ENCODE data around the gene CEP57.
A peak's percentile ranks its signal among the peaks of the same experiment; 100 is the strongest.

The CEP57 gene

GRCh38 chr11:95790123-95790932 lies at the start of gene CEP57:
Gene CEP57 (plus strand): TSS chr11:95790498. CDS start chr11:95790699, 201 bp downstream.
- DNase-seq (ENCODE audit: low read depth in 1 of 2, low spot score in 1 of 2): peak; percentile 79 to 80

GRCh38 chr11:95750101-95750500 lies 40.2 kb upstream of the CEP57 start:
- no peak for DNase-seq (ENCODE audit: low read depth in 1 of 2, low spot score in 1 of 2)

- DNase-seq (ENCODE audit: low read depth in 1 of 2, low spot score in 1 of 2): no peak
Measured at GRCh38 chr11:95751515-95751914, 38.8 kb upstream of the CEP57 start.

- no peak for DNase-seq (ENCODE audit: low read depth in 1 of 2, low spot score in 1 of 2)
Measured at GRCh38 chr11:95760941-95761340, 29.4 kb upstream of the CEP57 start.

- DNase-seq (ENCODE audit: low read depth in 1 of 2, low spot score in 1 of 2): no peak
Measured at GRCh38 chr11:95762534-95762933, 27.8 kb upstream of the CEP57 start.

GRCh38 chr11:95764267-95764898 lies 25.9 kb upstream of the CEP57 start:
- DNase-seq (ENCODE audit: low read depth in 1 of 2, low spot score in 1 of 2): no peak

GRCh38 chr11:95766701-95767100 lies 23.6 kb upstream of the CEP57 start:
- DNase-seq (ENCODE audit: low read depth in 1 of 2, low spot score in 1 of 2): no peak

GRCh38 chr11:95767498-95767897 lies 22.8 kb upstream of the CEP57 start:
- DNase-seq (ENCODE audit: low read depth in 1 of 2, low spot score in 1 of 2): no peak

- no peak for DNase-seq (ENCODE audit: low read depth in 1 of 2, low spot score in 1 of 2)
Measured at GRCh38 chr11:95768521-95768920, 21.8 kb upstream of the CEP57 start.

GRCh38 chr11:95776859-95777258 lies 13.4 kb upstream of the CEP57 start:
- no peak for DNase-seq (ENCODE audit: low read depth in 1 of 2, low spot score in 1 of 2)

- DNase-seq (ENCODE audit: low read depth in 1 of 2, low spot score in 1 of 2): no peak
Measured at GRCh38 chr11:95778699-95779098, 11.6 kb upstream of the CEP57 start.

- no peak for DNase-seq (ENCODE audit: low read depth in 1 of 2, low spot score in 1 of 2)
Measured at GRCh38 chr11:95780544-95780943, 9.8 kb upstream of the CEP57 start.

- peak in 1 of 2 donors; percentile 1 for DNase-seq (ENCODE audit: low read depth in 1 of 2, low spot score in 1 of 2)
Measured at GRCh38 chr11:95788921-95789505, 1.3 kb upstream of the CEP57 start.

GRCh38 chr11:95789506-95790122 lies 684 bp upstream of the CEP57 start, which contains the start of gene FAM76B:
Gene FAM76B (minus strand): TSS chr11:95789782. CDS start chr11:95789478, 304 bp downstream.
- peak; percentile 86 to 90 for DNase-seq (ENCODE audit: low read depth in 1 of 2, low spot score in 1 of 2)

- DNase-seq (ENCODE audit: low read depth in 1 of 2, low spot score in 1 of 2): no peak
Measured at GRCh38 chr11:95790933-95791708, 823 bp downstream of the CEP57 start.

- no peak for DNase-seq (ENCODE audit: low read depth in 1 of 2, low spot score in 1 of 2)
Measured at GRCh38 chr11:95791709-95792033, 1.4 kb downstream of the CEP57 start.

GRCh38 chr11:95792200-95792599 lies 1.9 kb downstream of the CEP57 start:
- DNase-seq (ENCODE audit: low read depth in 1 of 2, low spot score in 1 of 2): no peak

GRCh38 chr11:95792700-95793099 lies 2.4 kb downstream of the CEP57 start:
- DNase-seq (ENCODE audit: low read depth in 1 of 2, low spot score in 1 of 2): no peak

- DNase-seq (ENCODE audit: low read depth in 1 of 2, low spot score in 1 of 2): no peak
Measured at GRCh38 chr11:95793116-95793515, 2.8 kb downstream of the CEP57 start.

GRCh38 chr11:95794086-95794485 lies 3.8 kb downstream of the CEP57 start:
- DNase-seq (ENCODE audit: low read depth in 1 of 2, low spot score in 1 of 2): no peak

All from stimulated activated CD4-positive, alpha-beta T cell treated with anti-CD3 and anti-CD28 coated beads, Interleukin-15, amount 100 ng/mL, for 1 hour (primary cell).